Measurements from ENCODE around the gene SLC12A4.

The SLC12A4 gene

DNA sequence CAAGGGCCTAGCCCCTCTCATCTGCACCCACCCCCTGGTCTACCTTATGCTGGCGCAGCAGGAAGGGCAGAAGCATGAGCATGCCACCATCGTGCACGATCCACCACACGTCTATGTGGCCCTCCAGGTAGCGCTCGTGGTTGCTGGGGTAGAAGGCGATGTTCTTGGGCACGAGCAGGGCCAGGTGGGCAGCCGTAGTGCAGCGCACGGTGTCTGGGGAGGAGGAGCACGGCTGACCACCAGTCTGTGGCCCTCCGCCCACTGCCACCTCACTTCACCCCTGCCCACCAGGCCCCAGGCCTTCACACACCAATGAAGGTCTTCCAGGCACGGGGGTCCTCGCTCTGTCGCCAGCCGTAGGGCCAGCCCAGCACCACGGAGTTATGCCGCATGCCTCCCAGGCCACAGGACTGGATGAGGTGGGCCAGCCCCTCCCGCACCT, 22.3 kb downstream of the SLC12A4 start:
- Histone ChIP-seq H3K4me1 (ENCODE audit: control insufficient read depth, insufficient read depth, low read length, unreplicated experiment) (no peaks in the 10 kb centered on the region), H3K27ac (ENCODE audit: low read depth, low read length) (no peak overlapping the region), H3K27me3 (ENCODE audit: insufficient read depth, low read length) (no peaks in the 10 kb centered on the region), H3K4me3 (ENCODE audit: low read depth, low read length) (no peak overlapping the region), H2AFZ (ENCODE audit: low read length, unreplicated experiment) (no peak overlapping the region), H3K36me3 (ENCODE audit: insufficient read depth, low read length) (peaks cover 25% of the 10 kb centered on the region; the same call in 1 of the 2 replicates), H3K79me2 (ENCODE audit: control insufficient read depth, insufficient read depth, low read length, unreplicated experiment) (peaks cover 2% of the 10 kb centered on the region)

- Histone ChIP-seq H3K79me2 (ENCODE audit: control insufficient read depth, insufficient read depth, low read length, unreplicated experiment) (peaks cover 2% of the 10 kb centered on the region), H3K27me3 (ENCODE audit: insufficient read depth, low read length) (no peaks in the 10 kb centered on the region), H3K4me3 (ENCODE audit: low read depth, low read length) (no peak overlapping the region), H3K4me1 (ENCODE audit: control insufficient read depth, insufficient read depth, low read length, unreplicated experiment) (no peaks in the 10 kb centered on the region), H2AFZ (ENCODE audit: low read length, unreplicated experiment) (no peak overlapping the region), H3K27ac (ENCODE audit: low read depth, low read length) (no peak overlapping the region), H3K36me3 (ENCODE audit: insufficient read depth, low read length) (peaks cover 25% of the 10 kb centered on the region; the same call in 1 of the 2 replicates)
These were observed 23.0 kb downstream of the SLC12A4 start for GRCh38 chr16:67945392-67945933.

GRCh38 chr16:67944690-67945391, 23.6 kb downstream of the SLC12A4 start:
- no peak overlapping the region for H2AFZ ChIP-seq (ENCODE audit: low read length, unreplicated experiment)
- H3K4me3 ChIP-seq (ENCODE audit: low read depth, low read length) = no peak overlapping the region
- H3K27me3 ChIP-seq (ENCODE audit: insufficient read depth, low read length) = no peaks in the 10 kb centered on the region
- peaks cover 6% of the 10 kb centered on the region for H3K79me2 ChIP-seq (ENCODE audit: control insufficient read depth, insufficient read depth, low read length, unreplicated experiment)
- peaks cover 26% of the 10 kb centered on the region; the same call in 1 of the 2 replicates for H3K36me3 ChIP-seq (ENCODE audit: insufficient read depth, low read length)
- no peak overlapping the region for H3K27ac ChIP-seq (ENCODE audit: low read depth, low read length)
- no peaks in the 10 kb centered on the region for H3K4me1 ChIP-seq (ENCODE audit: control insufficient read depth, insufficient read depth, low read length, unreplicated experiment)

- H3K79me2 ChIP-seq (ENCODE audit: control insufficient read depth, insufficient read depth, low read length, unreplicated experiment) = peaks cover 6% of the 10 kb centered on the region
- no peaks in the 10 kb centered on the region for H3K27me3 ChIP-seq (ENCODE audit: insufficient read depth, low read length)
- H3K4me3 ChIP-seq (ENCODE audit: low read depth, low read length) = no peak within 1 kb of the TSS
- no peaks in the 10 kb centered on the region for H3K4me1 ChIP-seq (ENCODE audit: control insufficient read depth, insufficient read depth, low read length, unreplicated experiment)
- no peak within 1 kb of the TSS for H3K27ac ChIP-seq (ENCODE audit: low read depth, low read length)
- H2AFZ ChIP-seq (ENCODE audit: low read length, unreplicated experiment) = no peak within 1 kb of the TSS
- H3K36me3 ChIP-seq (ENCODE audit: insufficient read depth, low read length) = peaks cover 28% of the 10 kb centered on the region; the same call in 1 of the 2 replicates
These were observed 24.6 kb downstream of the SLC12A4 start, which contains the start of gene LCAT for GRCh38 chr16:67943619-67944504. LCAT (minus strand) TSS chr16:67944120; CDS start chr16:67944101, 19 bp downstream.

GRCh38 chr16:67943256-67943618, 25.2 kb downstream of the SLC12A4 start:
- no peaks in the 10 kb centered on the region for H3K27me3 ChIP-seq (ENCODE audit: insufficient read depth, low read length)
- H3K79me2 ChIP-seq (ENCODE audit: control insufficient read depth, insufficient read depth, low read length, unreplicated experiment) = peaks cover 6% of the 10 kb centered on the region
- H2AFZ ChIP-seq (ENCODE audit: low read length, unreplicated experiment) = no peak overlapping the region
- no peak overlapping the region for H3K4me3 ChIP-seq (ENCODE audit: low read depth, low read length)
- peaks cover 28% of the 10 kb centered on the region; the same call in 1 of the 2 replicates for H3K36me3 ChIP-seq (ENCODE audit: insufficient read depth, low read length)
- no peaks in the 10 kb centered on the region for H3K4me1 ChIP-seq (ENCODE audit: control insufficient read depth, insufficient read depth, low read length, unreplicated experiment)
- H3K27ac ChIP-seq (ENCODE audit: low read depth, low read length) = no peak overlapping the region

DNA sequence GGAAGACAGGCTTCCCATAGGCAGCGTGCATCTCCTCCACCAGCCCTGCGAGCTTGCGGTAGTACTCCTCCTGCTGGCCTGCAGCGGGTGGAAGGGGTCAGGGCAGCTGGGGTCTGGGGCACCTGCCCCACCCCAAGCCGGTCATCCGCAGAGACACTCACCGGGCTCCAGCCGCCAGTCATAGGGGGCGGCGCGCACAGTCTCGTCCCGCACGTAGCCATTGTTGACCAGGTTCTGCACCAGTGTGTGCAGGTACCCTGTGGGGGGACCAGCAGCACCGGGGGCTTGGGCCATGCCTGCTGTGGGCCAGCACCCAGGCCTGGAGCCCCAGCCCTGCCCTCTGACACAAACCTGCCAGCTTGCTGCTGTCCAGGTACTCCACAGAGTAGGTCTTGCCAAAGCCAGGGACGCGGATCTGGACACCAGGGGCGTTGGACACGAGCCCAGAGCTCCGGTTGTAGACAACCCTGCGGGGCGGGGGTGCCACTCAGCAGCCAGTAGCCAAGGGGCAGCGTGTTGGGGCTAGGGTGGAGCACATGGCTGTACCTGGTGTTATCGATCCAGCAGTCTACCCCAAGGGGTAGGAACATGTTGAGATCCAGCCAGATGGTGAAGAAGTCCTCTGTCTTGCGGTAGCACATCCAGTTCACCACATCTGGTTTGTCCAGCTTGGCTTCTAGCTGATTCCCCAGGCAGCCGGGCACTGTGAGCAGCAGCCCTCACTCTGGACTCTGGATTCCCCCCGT, 25.8 kb downstream of the SLC12A4 start:
- peaks cover 3% of the 10 kb centered on the region for H3K79me2 ChIP-seq (ENCODE audit: control insufficient read depth, insufficient read depth, low read length, unreplicated experiment)
- no peak overlapping the region for H3K27ac ChIP-seq (ENCODE audit: low read depth, low read length)
- peaks cover 23% of the 10 kb centered on the region; the same call in 1 of the 2 replicates for H3K36me3 ChIP-seq (ENCODE audit: insufficient read depth, low read length)
- no peaks in the 10 kb centered on the region for H3K27me3 ChIP-seq (ENCODE audit: insufficient read depth, low read length)
- no peak overlapping the region for H3K4me3 ChIP-seq (ENCODE audit: low read depth, low read length)
- H2AFZ ChIP-seq (ENCODE audit: low read length, unreplicated experiment) = no peak overlapping the region
- H3K4me1 ChIP-seq (ENCODE audit: control insufficient read depth, insufficient read depth, low read length, unreplicated experiment) = no peaks in the 10 kb centered on the region

GRCh38 chr16:67942200-67942509, 26.3 kb downstream of the SLC12A4 start:
- Histone ChIP-seq H3K36me3 (ENCODE audit: insufficient read depth, low read length) (peaks cover 17% of the 10 kb centered on the region; the same call in 1 of the 2 replicates), H3K4me1 (ENCODE audit: control insufficient read depth, insufficient read depth, low read length, unreplicated experiment) (peaks cover 4% of the 10 kb centered on the region), H2AFZ (ENCODE audit: low read length, unreplicated experiment) (no peak overlapping the region), H3K79me2 (ENCODE audit: control insufficient read depth, insufficient read depth, low read length, unreplicated experiment) (peaks cover 4% of the 10 kb centered on the region), H3K27me3 (ENCODE audit: insufficient read depth, low read length) (no peaks in the 10 kb centered on the region), H3K27ac (ENCODE audit: low read depth, low read length) (no peak overlapping the region), H3K4me3 (ENCODE audit: low read depth, low read length) (no peak overlapping the region)

GRCh38 chr16:67941469-67942199, 26.8 kb downstream of the SLC12A4 start:
- no peaks in the 10 kb centered on the region for H3K27me3 ChIP-seq (ENCODE audit: insufficient read depth, low read length)
- peaks cover 13% of the 10 kb centered on the region; the same call in 1 of the 2 replicates for H3K36me3 ChIP-seq (ENCODE audit: insufficient read depth, low read length)
- H3K27ac ChIP-seq (ENCODE audit: low read depth, low read length) = no peak overlapping the region
- H2AFZ ChIP-seq (ENCODE audit: low read length, unreplicated experiment) = no peak overlapping the region
- no peak overlapping the region for H3K4me3 ChIP-seq (ENCODE audit: low read depth, low read length)
- H3K79me2 ChIP-seq (ENCODE audit: control insufficient read depth, insufficient read depth, low read length, unreplicated experiment) = peaks cover 8% of the 10 kb centered on the region
- H3K4me1 ChIP-seq (ENCODE audit: control insufficient read depth, insufficient read depth, low read length, unreplicated experiment) = peaks cover 7% of the 10 kb centered on the region

DNA sequence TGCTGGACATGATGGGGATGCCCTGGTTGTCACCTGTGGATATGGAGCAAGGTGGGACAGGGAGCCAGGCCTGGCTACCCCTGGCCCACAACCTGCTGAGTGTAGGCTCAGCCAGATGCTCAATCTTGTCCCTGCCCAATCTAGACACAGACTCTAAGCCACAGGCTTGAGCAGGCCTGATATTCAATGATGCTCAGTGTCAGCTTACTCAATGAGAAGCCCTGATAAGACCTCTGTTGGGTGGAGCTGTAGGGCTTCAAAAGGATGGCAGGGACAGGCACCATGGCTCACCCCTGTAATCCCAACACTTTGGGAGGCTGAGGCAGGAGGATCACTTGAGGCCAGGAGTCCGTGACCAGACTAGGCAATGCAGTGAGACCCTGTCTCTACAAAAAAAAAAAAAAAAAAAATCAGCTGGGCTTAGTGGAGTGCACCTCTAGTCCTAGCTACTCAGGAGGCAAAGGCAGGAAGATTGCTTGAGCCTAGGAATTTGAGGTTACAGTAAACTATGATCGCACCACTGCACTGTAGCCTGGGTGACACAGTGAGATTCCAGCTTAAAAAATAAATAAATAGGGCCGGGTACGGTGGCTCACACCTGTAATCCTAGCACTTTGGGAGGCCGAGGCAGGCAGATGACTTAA, 27.9 kb downstream of the SLC12A4 start:
- H3K4me3 ChIP-seq (ENCODE audit: low read depth, low read length) = no peak overlapping the region
- H3K27me3 ChIP-seq (ENCODE audit: insufficient read depth, low read length) = no peaks in the 10 kb centered on the region
- no peak overlapping the region for H2AFZ ChIP-seq (ENCODE audit: low read length, unreplicated experiment)
- H3K36me3 ChIP-seq (ENCODE audit: insufficient read depth, low read length) = peaks cover 4% of the 10 kb centered on the region; the same call in 1 of the 2 replicates
- H3K27ac ChIP-seq (ENCODE audit: low read depth, low read length) = no peak overlapping the region
- H3K4me1 ChIP-seq (ENCODE audit: control insufficient read depth, insufficient read depth, low read length, unreplicated experiment) = peaks cover 7% of the 10 kb centered on the region
- peaks cover 8% of the 10 kb centered on the region for H3K79me2 ChIP-seq (ENCODE audit: control insufficient read depth, insufficient read depth, low read length, unreplicated experiment)
